Upper lobe of right lung (tissue), 1 donor: ENCODE measurements around the gene TCEAL3. TPM values are rescaled to one million over a fixed set of nuclear protein-coding genes. Genes with fewer than 3 reads are reported as not detected.

Source experiments
- ATAC-seq: fragments of 200-7000 bp; cut with Tn5 transposase; one replicate; pipeline ENCODE4 v1.9.1; 2020; ENCODE audit warnings: mild to moderate bottlenecking, moderate library complexity
- DNase-seq: peaks from one replicate; pipeline ENCODE4 v3.0.0-alpha.2; 2020
- H3K27ac ChIP-seq: fragments of 200-600 bp; one replicate; pipeline ENCODE4 v1.8.0; 2022
- H3K27me3 ChIP-seq: fragments of 200-600 bp; one replicate; pipeline ENCODE4 v1.8.0; 2022; ENCODE audit warnings: mild to moderate bottlenecking
- H3K36me3 ChIP-seq: fragments of 200-600 bp; one replicate; pipeline ENCODE4 v1.8.0; 2022
- H3K4me1 ChIP-seq: fragments of 200-600 bp; one replicate; pipeline ENCODE4 v1.8.0; 2022
- H3K4me3 ChIP-seq: fragments of 200-600 bp; one replicate; pipeline ENCODE4 v1.8.0; 2022; ENCODE audit warnings: mild to moderate bottlenecking
- H3K9me3 ChIP-seq: fragments of 200-600 bp; one replicate; pipeline ENCODE4 v1.8.0; 2022
- intact Hi-C: fragments of 100-400 bp; cut with DNase I; formaldehyde crosslinking; loops from one replicate; pipeline ENCODE4 v1.11.0; 2022
- long read RNA-seq: library from polyadenylated mRNA; unstranded; transcript quantifications from one replicate; pipeline ENCODE4 v2.0.0, GENCODE V29; 2021
- total RNA-seq: library from RNA; stranded (reverse); fragmentation: NEBNext Ultra II Directional; extraction: Animal tissue kit (Norgen Biotek cat#: 25700); gene quantifications from one replicate; pipeline ENCODE4 v1.2.1, GENCODE V29; 2021
- TF ChIP-seq, protein P1 (sequence below): fragments of 200-600 bp; IDR thresholded peaks from one replicate; pipeline ENCODE4 v1.8.0; 2022; ENCODE audit warnings: antibody characterized with exemption
- donor health status: DM: no; HTN: yes; CAD: no; lungs with severe emphysema.

The TCEAL3 gene, protein sequence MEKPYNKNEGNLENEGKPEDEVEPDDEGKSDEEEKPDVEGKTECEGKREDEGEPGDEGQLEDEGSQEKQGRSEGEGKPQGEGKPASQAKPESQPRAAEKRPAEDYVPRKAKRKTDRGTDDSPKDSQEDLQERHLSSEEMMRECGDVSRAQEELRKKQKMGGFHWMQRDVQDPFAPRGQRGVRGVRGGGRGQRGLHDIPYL
- 20.1 TPM for total RNA-seq
- long read RNA-seq, transcript TCEAL3-201 (3 exons, 1,124 nt) = minor isoform, 11 of 40 reads
- long read RNA-seq, transcript TCEAL3-202 (3 exons, 1,113 nt) = major isoform, 18 of 40 reads
- long read RNA-seq, partial matches to known transcripts = 7 of 40 reads
- long read RNA-seq, other reads (novel, unspliced or antisense) = 4 of 40 reads

DNA sequence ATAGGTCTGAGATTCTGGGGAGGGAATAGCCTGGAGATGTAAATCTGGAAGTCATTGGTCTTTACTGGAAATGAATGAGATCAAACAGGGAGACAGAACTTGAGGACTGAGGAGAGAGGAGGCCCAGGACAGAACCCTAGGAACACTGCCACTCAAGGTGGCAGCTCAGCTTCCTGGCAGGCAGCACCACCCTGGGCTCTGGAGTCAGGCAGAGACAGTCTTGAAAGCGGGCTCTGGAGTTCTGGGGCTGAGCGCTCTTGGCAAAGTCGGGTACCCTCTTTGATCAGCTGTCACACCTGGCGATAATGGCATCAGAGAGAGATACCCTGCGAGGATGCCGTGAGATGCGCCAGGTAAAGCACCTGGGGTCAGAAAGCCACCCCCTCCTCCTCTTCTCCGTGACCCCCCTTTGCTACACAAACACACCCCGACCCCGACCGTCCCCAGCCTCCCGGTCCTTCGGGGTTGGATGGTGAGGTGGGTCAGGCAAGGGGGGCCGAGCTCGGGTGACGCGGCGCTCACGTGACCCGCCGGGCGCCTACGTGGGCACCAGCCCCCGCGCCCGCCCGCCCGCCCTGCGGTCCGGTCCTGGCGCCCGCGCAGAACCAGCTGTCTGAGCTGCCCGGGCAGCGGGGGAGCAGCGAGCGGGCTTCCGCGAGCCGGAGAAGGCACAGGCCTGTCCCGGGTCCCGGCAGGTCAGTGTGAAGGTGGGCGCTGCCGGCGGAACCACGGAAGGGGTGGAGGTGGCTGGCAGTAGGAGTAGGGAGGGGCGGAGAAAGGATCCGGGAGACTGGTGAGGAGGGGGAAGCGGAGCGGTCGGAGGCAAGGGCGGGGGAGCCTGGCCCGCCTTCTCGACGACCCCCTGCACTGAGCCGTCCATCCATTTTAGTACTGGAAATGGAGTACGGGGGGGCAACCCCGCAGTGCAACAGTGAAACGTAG lies at the start of gene TCEAL3:
Gene TCEAL3 (plus strand): TSS at position 600 of the 942 bp plus-strand sequence. CDS start 1,102 bp downstream, outside the sequence.
- peak within 1 kb of the TSS; percentile 61 for H3K4me3 ChIP-seq
- TF ChIP-seq, protein P1, sequence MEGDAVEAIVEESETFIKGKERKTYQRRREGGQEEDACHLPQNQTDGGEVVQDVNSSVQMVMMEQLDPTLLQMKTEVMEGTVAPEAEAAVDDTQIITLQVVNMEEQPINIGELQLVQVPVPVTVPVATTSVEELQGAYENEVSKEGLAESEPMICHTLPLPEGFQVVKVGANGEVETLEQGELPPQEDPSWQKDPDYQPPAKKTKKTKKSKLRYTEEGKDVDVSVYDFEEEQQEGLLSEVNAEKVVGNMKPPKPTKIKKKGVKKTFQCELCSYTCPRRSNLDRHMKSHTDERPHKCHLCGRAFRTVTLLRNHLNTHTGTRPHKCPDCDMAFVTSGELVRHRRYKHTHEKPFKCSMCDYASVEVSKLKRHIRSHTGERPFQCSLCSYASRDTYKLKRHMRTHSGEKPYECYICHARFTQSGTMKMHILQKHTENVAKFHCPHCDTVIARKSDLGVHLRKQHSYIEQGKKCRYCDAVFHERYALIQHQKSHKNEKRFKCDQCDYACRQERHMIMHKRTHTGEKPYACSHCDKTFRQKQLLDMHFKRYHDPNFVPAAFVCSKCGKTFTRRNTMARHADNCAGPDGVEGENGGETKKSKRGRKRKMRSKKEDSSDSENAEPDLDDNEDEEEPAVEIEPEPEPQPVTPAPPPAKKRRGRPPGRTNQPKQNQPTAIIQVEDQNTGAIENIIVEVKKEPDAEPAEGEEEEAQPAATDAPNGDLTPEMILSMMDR = no peak
- ATAC-seq = peak; percentile 97
- no peaks in the 10 kb centered on the region for H3K9me3 ChIP-seq
- no peaks in the 10 kb centered on the region for H3K27me3 ChIP-seq
- DNase-seq = peak; percentile 82
- no peaks in the 10 kb centered on the region for H3K36me3 ChIP-seq
- intact Hi-C loops = no loop called here
- no peaks in the 10 kb centered on the region for H3K4me1 ChIP-seq
- peak within 1 kb of the TSS; percentile 86 for H3K27ac ChIP-seq

DNA sequence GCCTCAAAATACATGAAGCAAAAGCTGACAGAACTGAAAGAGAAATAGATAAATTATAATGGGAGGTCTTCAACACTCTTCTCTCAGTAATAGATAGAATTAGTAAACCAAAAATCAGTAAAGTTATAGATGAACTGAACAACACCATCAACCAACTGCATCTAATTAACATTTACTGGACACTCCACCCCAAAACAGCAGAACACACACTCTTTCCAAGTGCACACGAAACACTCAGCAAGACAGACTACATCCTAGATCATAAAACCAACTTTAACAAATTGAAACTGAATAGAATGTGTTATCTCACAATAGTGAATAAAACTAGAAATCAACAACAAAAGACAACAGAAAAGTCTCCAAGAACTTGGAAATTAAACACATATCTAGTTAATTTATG lies 47.5 kb upstream of the TCEAL3 start:
- DNase-seq = no peak
- no peak for ATAC-seq
- H3K9me3 ChIP-seq = no peaks in the 10 kb centered on the region
- TF ChIP-seq, protein P1 = no peak
- no peak overlapping the region for H3K27ac ChIP-seq
- H3K36me3 ChIP-seq = no peaks in the 10 kb centered on the region
- no peaks in the 10 kb centered on the region for H3K4me1 ChIP-seq
- intact Hi-C loops = no loop called here
- no peak overlapping the region for H3K4me3 ChIP-seq
- no peaks in the 10 kb centered on the region for H3K27me3 ChIP-seq

DNA sequence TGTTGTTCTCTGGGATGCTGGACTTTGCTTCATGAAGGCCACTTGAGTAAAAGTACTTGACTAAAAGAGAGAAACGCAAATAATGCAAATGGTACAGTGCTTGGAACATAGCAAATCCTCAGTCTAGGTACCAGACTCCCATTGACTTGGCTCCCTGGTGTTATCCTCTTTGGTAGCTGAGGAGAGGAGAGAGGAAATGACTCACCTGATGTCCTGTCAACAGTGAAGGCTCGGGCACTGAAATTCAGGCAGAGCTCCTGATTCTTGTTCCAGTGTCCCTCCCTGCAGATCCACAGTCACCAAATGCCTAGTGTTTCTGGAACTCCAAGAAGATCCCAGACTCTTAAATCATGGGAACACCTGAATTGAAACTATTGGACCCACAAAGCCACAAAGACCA lies 45.0 kb upstream of the TCEAL3 start:
- DNase-seq (no peak), ATAC-seq (no peak)
- Histone ChIP-seq H3K4me1 (no peaks in the 10 kb centered on the region), H3K4me3 (no peak overlapping the region), H3K9me3 (no peaks in the 10 kb centered on the region), H3K27ac (no peak overlapping the region), H3K36me3 (no peaks in the 10 kb centered on the region), H3K27me3 (no peaks in the 10 kb centered on the region)
- TF ChIP-seq, protein P1 = no peak
- intact Hi-C loops = no loop called here

DNA sequence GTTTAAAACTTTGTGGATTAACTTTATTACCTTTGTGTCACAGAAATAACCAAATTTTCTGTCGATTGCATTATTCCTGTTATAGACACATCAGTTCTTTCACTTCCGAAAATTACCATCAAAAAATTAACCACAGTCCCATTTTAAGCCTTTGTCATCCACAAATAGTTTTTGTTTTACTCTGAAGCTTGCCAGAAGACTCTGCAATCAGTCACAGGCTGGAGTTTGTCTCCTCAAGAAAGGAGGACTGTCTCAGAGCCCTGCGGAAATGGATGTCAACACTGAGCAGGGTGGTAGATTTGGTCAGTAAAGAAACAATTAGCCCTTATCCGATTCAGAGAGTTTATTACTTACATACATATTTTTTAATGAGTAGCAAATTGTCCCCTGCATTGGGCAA lies 42.6 kb upstream of the TCEAL3 start:
- no peaks in the 10 kb centered on the region for H3K36me3 ChIP-seq
- H3K4me1 ChIP-seq = no peaks in the 10 kb centered on the region
- H3K9me3 ChIP-seq = no peaks in the 10 kb centered on the region
- intact Hi-C loops = no loop called here
- no peaks in the 10 kb centered on the region for H3K27me3 ChIP-seq
- DNase-seq (no peak), ATAC-seq (no peak)
- H3K27ac ChIP-seq = no peak overlapping the region
- no peak overlapping the region for H3K4me3 ChIP-seq
- TF ChIP-seq, protein P1 = no peak

DNA sequence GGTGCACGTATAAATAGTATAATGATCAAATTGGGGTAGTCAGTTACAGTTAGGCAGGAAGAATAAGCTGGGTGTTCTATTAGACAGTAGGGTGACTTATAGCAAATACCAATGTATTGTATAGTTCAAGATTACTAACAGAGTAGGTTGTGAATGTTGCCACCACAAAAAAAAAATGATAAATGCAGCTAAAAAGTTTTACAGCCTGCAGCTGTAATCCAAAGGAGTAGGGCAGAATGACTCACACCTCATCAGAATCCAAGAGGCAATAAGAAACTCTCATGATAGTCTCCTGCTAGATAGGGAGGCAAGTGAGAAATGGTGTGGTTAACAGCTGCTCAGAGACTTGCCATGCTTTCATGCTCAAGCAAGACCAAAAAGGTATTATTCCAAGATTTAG lies 42.0 kb upstream of the TCEAL3 start:
- DNase-seq (no peak), ATAC-seq (no peak)
- H3K27me3 ChIP-seq = no peaks in the 10 kb centered on the region
- no peak overlapping the region for H3K27ac ChIP-seq
- TF ChIP-seq, protein P1 = no peak
- intact Hi-C loops = no loop called here
- H3K9me3 ChIP-seq = no peaks in the 10 kb centered on the region
- no peaks in the 10 kb centered on the region for H3K4me1 ChIP-seq
- H3K36me3 ChIP-seq = no peaks in the 10 kb centered on the region
- no peak overlapping the region for H3K4me3 ChIP-seq
